GM23338 (cell line): ENCODE data around the gene DAPK1.

Experiments
- CREB1 ChIP-seq: fragments of 250-450 bp; sonication (Bioruptor Pico); IDR thresholded peaks from 2 replicates; pipeline ENCODE4 v1.5.0; 2020; ENCODE audit warnings: low read depth, mild to moderate bottlenecking, moderate library complexity
- CTCF ChIP-seq, 2 experiments: fragments of 200-600 bp in 1 of 2; sonication (generic) in 1 of 2; conservative IDR thresholded peaks; 2 replicates each; pipeline versions ENCODE4 v1.5.1 to v1.6.1; 2016 to 2017; ENCODE audit warnings: antibody characterized with exemption in 2 of 2, low read depth in 2 of 2, mild to moderate bottlenecking in 2 of 2, moderate library complexity in 1 of 2
- ETS1 ChIP-seq: IDR thresholded peaks from 2 replicates; pipeline ENCODE4 v1.6.1; 2016; ENCODE audit warnings: antibody characterized with exemption
- EZH2 ChIP-seq: fragments of 200-600 bp; sonication (generic); IDR thresholded peaks from one replicate; pipeline ENCODE4 v1.8.0; 2017; ENCODE audit warnings: antibody characterized with exemption, mild to moderate bottlenecking, low read depth; ENCODE audit not compliant: unreplicated experiment
- EZH2phosphoT487 ChIP-seq: fragments of 200-600 bp; sonication (generic); IDR thresholded peaks from one replicate; pipeline ENCODE4 v1.8.1; 2018; ENCODE audit warnings: antibody characterized with exemption; ENCODE audit not compliant: unreplicated experiment
- JUNB ChIP-seq: IDR thresholded peaks from one replicate; pipeline ENCODE4 v1.6.1; 2016; ENCODE audit warnings: antibody characterized with exemption; ENCODE audit not compliant: unreplicated experiment
- NANOG ChIP-seq: IDR thresholded peaks from 2 replicates; pipeline ENCODE4 v1.6.1; 2016; ENCODE audit warnings: antibody characterized with exemption, borderline replicate concordance
- POLR2AphosphoS5 ChIP-seq: IDR thresholded peaks from 2 replicates; pipeline ENCODE4 v1.6.1; 2016; ENCODE audit warnings: antibody characterized with exemption, low read depth
- REST ChIP-seq: IDR thresholded peaks from one replicate; pipeline ENCODE4 v1.6.1; 2018; ENCODE audit warnings: antibody characterized with exemption; ENCODE audit not compliant: unreplicated experiment
- STAT1 ChIP-seq: IDR thresholded peaks from one replicate; pipeline ENCODE4 v1.6.1; 2016; ENCODE audit warnings: antibody characterized with exemption; ENCODE audit not compliant: unreplicated experiment
- ZNF114 ChIP-seq: fragments of 250-450 bp; sonication (Bioruptor Pico); IDR thresholded peaks from 2 replicates; pipeline ENCODE4 v1.5.0; 2020; ENCODE audit warnings: mild to moderate bottlenecking, moderate library complexity
- ZNF331 ChIP-seq: fragments of 250-450 bp; sonication (Bioruptor Pico); IDR thresholded peaks from 2 replicates; pipeline ENCODE4 v1.5.0; 2020; ENCODE audit warnings: low read depth, mild to moderate bottlenecking, moderate library complexity

- TF ChIP-seq EZH2 (no peak), CTCF (conservative IDR thresholded peaks at IDR 0.05; ENCODE audit: low read depth in 2 of 2) (peak; percentile 73 to 81), POLR2AphosphoS5 (no peak), REST (no peak), JUNB (no peak), CREB1 (CRISPR knock-in tag) (no peak), EZH2phosphoT487 (no peak), ZNF114 (CRISPR knock-in tag) (no peak), ETS1 (no peak), STAT1 (no peak), NANOG (no peak), ZNF331 (CRISPR knock-in tag) (no peak)
Observed at GRCh38 chr9:87684627-87685219, 187.1 kb downstream of the DAPK1 start.
